HepG2 (cell line): Measurements from ENCODE around the gene TNFAIP3. TPM values are rescaled to one million over a fixed set of nuclear protein-coding genes. Genes with fewer than 3 reads are reported as not detected.

Experiments used
- ATAC-seq: fragments of 200-7000 bp; cut with Tn5 transposase; 3 replicates; pipeline ENCODE4 v1.9.1; 2020; ENCODE audit warnings: mild to moderate bottlenecking, moderate library complexity
- BruUV-seq: library from RNA; stranded (reverse); fragments of 400-500 nt; replicated peaks from 2 replicates; lab custom pipeline; 2021; lab: Mats Ljungman, UMichigan
- CTCF ChIA-PET: fragments of 300-600 bp; formaldehyde crosslinking; extraction: SDS; loops from one replicate; lab custom pipeline; 2021; ENCODE audit warnings: low total read pairs, inconsistent platforms, low intra/inter-chr PET ratio; lab: Yijun Ruan, JAX
- POLR2A ChIA-PET: fragments of 350-600 bp; sonication (Branson Sonifier 250); formaldehyde crosslinking; loops from one replicate; lab custom pipeline; 2020; ENCODE audit warnings: antibody characterized with exemption, inconsistent platforms; lab: Yijun Ruan, JAX
- DNase-seq: peaks from one replicate; pipeline ENCODE4 v3.0.0-alpha.2; 2015; ENCODE audit warnings: low spot score
- FAIRE-seq: peaks from 3 replicates; lab custom pipeline; 2011; peaks lifted over from hg19 to GRCh38; lab: Jason Lieb, UNC
- H2AFZ ChIP-seq: one replicate; pipeline ENCODE4 v1.6.1; 2011; ENCODE audit warnings: low read length, inconsistent platforms
- H3K27ac ChIP-seq: fragments of 300-600 bp; 3 replicates; pipeline ENCODE4 v1.8.0; 2011; ENCODE audit warnings: mixed run types, mild to moderate bottlenecking, mixed read lengths, low read length, inconsistent platforms; ENCODE audit not compliant: insufficient read depth; ENCODE audit errors: extremely low read length
- H3K27me3 ChIP-seq, 2 experiments: fragments of 200-600 bp in 1 of 2; 2 replicates in 1 of 2; 3 replicates in 1 of 2; pipeline versions ENCODE4 v1.6.0 to v1.8.0; 2011; ENCODE audit warnings: low read length in 2 of 2, mild to moderate bottlenecking in 2 of 2, moderate library complexity in 2 of 2, inconsistent platforms in 1 of 2; ENCODE audit not compliant: insufficient read depth in 2 of 2, control insufficient read depth in 1 of 2
- H3K36me3 ChIP-seq, 2 experiments: fragments of 200-600 bp in 1 of 2; replicated peaks in 1 of 2; 2 replicates in 1 of 2; 3 replicates in 1 of 2; pipeline versions ENCODE4 v1.5.1 to v1.8.0; 2011; ENCODE audit warnings: low read length in 2 of 2, inconsistent platforms in 1 of 2; ENCODE audit not compliant: insufficient read depth in 2 of 2, control insufficient read depth in 1 of 2
- H3K4me1 ChIP-seq: 2 replicates; pipeline ENCODE4 v1.5.1; 2012; ENCODE audit warnings: low read length, inconsistent platforms; ENCODE audit not compliant: insufficient read depth
- H3K4me2 ChIP-seq: 2 replicates; pipeline ENCODE4 v1.6.0; 2011; ENCODE audit warnings: low read depth, low read length, inconsistent platforms
- H3K4me3 ChIP-seq, 3 experiments: fragments of 200-600 bp in 1 of 3; sonication (generic), shearing (Covaris generic) in 1 of 3; replicated peaks in 1 of 3; 2 replicates each; pipeline ENCODE4 v1.5.1; 2011 to 2016; ENCODE audit warnings: low read length in 3 of 3, inconsistent platforms in 2 of 3, low read depth in 2 of 3, mild to moderate bottlenecking in 2 of 3, control low read depth in 1 of 3, mixed read lengths in 1 of 3; ENCODE audit not compliant: insufficient read depth in 1 of 3
- H3K79me2 ChIP-seq: one replicate; pipeline ENCODE4 v1.6.1; 2011; ENCODE audit warnings: low read length, inconsistent platforms; ENCODE audit not compliant: insufficient read depth
- H3K9ac ChIP-seq: 2 replicates; pipeline ENCODE4 v1.6.0; 2011; ENCODE audit warnings: mild to moderate bottlenecking, low read depth, low read length, inconsistent platforms; ENCODE audit not compliant: insufficient read depth
- H3K9me3 ChIP-seq: 2 replicates; pipeline ENCODE4 v1.5.1; 2012; ENCODE audit warnings: mild to moderate bottlenecking, low read length
- H4K20me1 ChIP-seq: 2 replicates; pipeline ENCODE4 v1.6.0; 2011; ENCODE audit warnings: inconsistent platforms, mild to moderate bottlenecking, low read length, moderate library complexity; ENCODE audit not compliant: insufficient read depth
- EED ChIP-seq: sonication (generic); formaldehyde crosslinking; IDR thresholded peaks from 2 replicates; pipeline ENCODE4 v1.5.0; 2020; ENCODE audit warnings: mild to moderate bottlenecking, missing genetic modification reagents
- GZF1 ChIP-seq: sonication (generic); formaldehyde crosslinking; IDR thresholded peaks from 2 replicates; pipeline ENCODE4 v1.5.1; 2020; ENCODE audit warnings: mild to moderate bottlenecking, missing genetic modification reagents
- SRSF1 ChIP-seq: fragments of 200-400 bp; formaldehyde crosslinking; optimal IDR thresholded peaks from 2 replicates; pipeline ENCODE3; 2017; ENCODE audit warnings: mild to moderate bottlenecking, low read depth, low read length, moderate library complexity
- ZBTB37 ChIP-seq: sonication (generic); formaldehyde crosslinking; IDR thresholded peaks from 2 replicates; pipeline ENCODE4 v1.4.0; 2020; ENCODE audit warnings: mild to moderate bottlenecking, missing genetic modification reagents
- ZNF44 ChIP-seq: sonication (generic); formaldehyde crosslinking; IDR thresholded peaks from 2 replicates; pipeline ENCODE4 v1.5.1; 2020; ENCODE audit warnings: mild to moderate bottlenecking, missing genetic modification reagents
- WGBS: methylation state at CpG from one replicate; pipeline ENCODE4 v1.1.6; 2017; ENCODE audit warnings: low lambda C conversion rate; 5-methylcytosine and 5-hydroxymethylcytosine counted together
- in situ Hi-C: cut with HindIII; loops from 2 replicates; pipeline ENCODE4 v1.10.0; 2017; ENCODE audit warnings: low pct_unique_long_range_greater_than_20kb; ENCODE audit not compliant: extremely low pct_ligation_motif_present
- intact Hi-C: fragments of 100-400 bp; cut with micrococcal nuclease; formaldehyde crosslinking; loops from one replicate; pipeline ENCODE4 v1.10.0; 2022; ENCODE audit not compliant: unreplicated experiment
- polyA plus RNA-seq, 8 experiments: library from polyadenylated mRNA; depleted of rRNA in 3 of 8; stranded (reverse) in 7 of 8; unstranded in 1 of 8; fragments of >200 nt; fragmentation: Illumina TruSeq in 4 of 8; extraction: Trizol in 4 of 8; gene quantifications; 2 replicates each; pipeline versions ENCODE4 v1.2.1 to v1.2.3, GENCODE V29; 2011 to 2016; ENCODE audit warnings: low read depth in 4 of 8, missing spikeins in 1 of 8, mixed read lengths in 1 of 8; ENCODE audit not compliant: insufficient read depth in 1 of 8
- total RNA-seq, 5 experiments: library from RNA; depleted of rRNA; stranded (reverse); fragments of >200 nt; fragmentation: Illumina TruSeq; extraction: Trizol; gene quantifications; 2 replicates each; pipeline ENCODE4 v1.2.3, GENCODE V29; 2016; ENCODE audit warnings: low read depth in 1 of 5

The TNFAIP3 gene
- total and polyA plus RNA-seq, 2 of the 13 experiments (the other 11 are each of a cell fraction or from before 2014, with no cell fraction given) = 28.2 to 47.1 TPM

GRCh38 chr6:137859025-137859424, 8.0 kb upstream of the TNFAIP3 start (continued):
- no peak for TF ChIP-seq ZBTB37
- TF ChIP-seq, all 625 proteins: peak for 0

- 85% methylated on average over 3 of the region's 3 CpGs for WGBS
- Histone ChIP-seq H3K27me3 (no peaks in the 10 kb centered on the region), H3K9me3 (no peaks in the 10 kb centered on the region), H4K20me1 (no peaks in the 10 kb centered on the region), H3K36me3 (no peaks in the 10 kb centered on the region), H3K79me2 (no peaks in the 10 kb centered on the region), H3K9ac (no peak overlapping the region), H3K4me1 (peaks cover 43% of the 10 kb centered on the region), H3K4me3 (no peak overlapping the region), H3K27ac (no peak overlapping the region), H3K4me2 (no peak overlapping the region), H2AFZ (no peak overlapping the region)
- no TSS peak for BruUV-seq
- TF ChIP-seq GZF1 (CRISPR knock-in tag) = no peak
- TF ChIP-seq ZNF44 (CRISPR knock-in tag) = no peak
- no peak for TF ChIP-seq SRSF1
- no peak for TF ChIP-seq EED (CRISPR knock-in tag)
- POLR2A ChIA-PET = no interaction called here
- CTCF ChIA-PET = no interaction called here
- DNase-seq (no peak), FAIRE-seq (no peak), ATAC-seq (no peak)
- intact Hi-C loops = no loop called here
- in situ Hi-C loops = loop anchor here (10.0 kb wide), 2 partner anchors 56 to 506 kb away; no protein-coding TSS in a partner anchor
Measured at GRCh38 chr6:137860394-137861005, 6.6 kb upstream of the TNFAIP3 start.
